A549 treated with RU486 at 1 μM for 4 hours (cell line): ENCODE results near the gene C1orf56. TPM values are rescaled to one million over a fixed set of nuclear protein-coding genes. Genes with fewer than 3 reads are reported as not detected.

Source experiments
- total RNA-seq: library from RNA; stranded (reverse); fragments of 200-300 nt; extraction: Qiagen RNA extraction; gene quantifications from 5 replicates; pipeline ENCODE4 v1.2.3, GENCODE V29; 2022; ENCODE audit warnings: low read depth

Gene C1orf56
- total RNA-seq = 4.7 to 8.8 TPM (median 7.3 TPM) in 5 replicates

GRCh38 chr1:151047591-151047924 is at the start of gene C1orf56:
TSS of gene C1orf56 (plus strand) at chr1:151047751. CDS start at chr1:151047848, 97 bp downstream.

GRCh38 chr1:151006327-151007052 is 41.1 kb upstream of the C1orf56 start, which contains the start of gene MINDY1:
TSS of gene MINDY1 (minus strand) at chr1:151006902. CDS start at chr1:151002617, 4,285 bp downstream.

GRCh38 chr1:151008244-151009205 is 39.0 kb upstream of the C1orf56 start, which contains the start of gene PRUNE1:
TSS of gene PRUNE1 (plus strand) at chr1:151008449. CDS start at chr1:151008633, 184 bp downstream.

GRCh38 chr1:151036356-151036755 is 11.2 kb upstream of the C1orf56 start, which contains the start of gene BNIPL:
TSS of gene BNIPL (plus strand) at chr1:151036586. CDS start at chr1:151036726, 140 bp downstream.

GRCh38 chr1:151059109-151060006 is 11.8 kb downstream of the C1orf56 start, which contains the start of gene CDC42SE1:
TSS of gene CDC42SE1 (minus strand) at chr1:151059622. CDS start at chr1:151055730, 3,892 bp downstream.

GRCh38 chr1:151060007-151060656 is 12.6 kb downstream of the C1orf56 start, which contains the start of gene MLLT11:
TSS of gene MLLT11 (plus strand) at chr1:151060397. CDS start at chr1:151067225, 6,828 bp downstream.

GRCh38 chr1:151070474-151071276 is 23.1 kb downstream of the C1orf56 start, which contains the start of gene GABPB2:
TSS of gene GABPB2 (plus strand) at chr1:151070761. CDS start at chr1:151088190, 17,429 bp downstream.

Other genes with a start within 250 kb of the C1orf56 start
- gene CTSK, start 239.5 kb upstream of the C1orf56 start, total RNA-seq = 1.3 to 2.3 TPM (median 1.5 TPM) in 5 replicates
- gene ARNT, start 171.2 kb upstream of the C1orf56 start, total RNA-seq = 10.7 to 12.2 TPM (median 12.0 TPM) in 5 replicates
- gene CTXND2, start 160.6 kb upstream of the C1orf56 start, total RNA-seq = not detected in 5 replicates
- gene SETDB1, start 121.4 kb upstream of the C1orf56 start, total RNA-seq = 22.7 to 28.1 TPM (median 23.0 TPM) in 5 replicates
- gene CERS2, start 72.9 kb upstream of the C1orf56 start, total RNA-seq = 240 to 250 TPM (median 247 TPM) in 5 replicates
- 0.54 to 1.3 TPM (median 0.70 TPM) in 5 replicates for gene ANXA9, start 65.5 kb upstream of the C1orf56 start, total RNA-seq
- 2.2 to 3.4 TPM (median 2.7 TPM) in 5 replicates for gene MINDY1, start 40.8 kb upstream of the C1orf56 start, total RNA-seq
- gene PRUNE1, start 39.3 kb upstream of the C1orf56 start, total RNA-seq = 11.4 to 16.9 TPM (median 14.9 TPM) in 5 replicates
- 0.06 to 0.20 TPM (median 0.13 TPM) in 4 of 5 replicates, not detected in the other for gene BNIPL, start 11.2 kb upstream of the C1orf56 start, total RNA-seq
- gene CDC42SE1, start 11.9 kb downstream of the C1orf56 start, total RNA-seq = 70.2 to 82.4 TPM (median 75.5 TPM) in 5 replicates
- 10.3 to 19.6 TPM (median 18.6 TPM) in 5 replicates for gene MLLT11, start 12.6 kb downstream of the C1orf56 start, total RNA-seq
- 3.3 to 3.8 TPM (median 3.4 TPM) in 5 replicates for gene GABPB2, start 23.0 kb downstream of the C1orf56 start, total RNA-seq
- gene SEMA6C, start 98.9 kb downstream of the C1orf56 start, total RNA-seq = 1.1 to 1.6 TPM (median 1.3 TPM) in 5 replicates
- not detected in 5 replicates for gene TNFAIP8L2, start 108.9 kb downstream of the C1orf56 start, total RNA-seq
- gene LYSMD1, start 118.2 kb downstream of the C1orf56 start, total RNA-seq = 5.7 to 9.4 TPM (median 6.1 TPM) in 5 replicates
- gene SCNM1, start 118.4 kb downstream of the C1orf56 start, total RNA-seq = 43.6 to 49.9 TPM (median 48.2 TPM) in 5 replicates
- gene TMOD4, start 128.2 kb downstream of the C1orf56 start, total RNA-seq = 0.29 TPM in 1 of 5 replicates, not detected in the others
- 44.9 to 58.1 TPM (median 45.6 TPM) in 5 replicates for gene VPS72, start 142.4 kb downstream of the C1orf56 start, total RNA-seq
- gene PIP5K1A, start 150.8 kb downstream of the C1orf56 start, total RNA-seq = 42.5 to 53.0 TPM (median 43.5 TPM) in 5 replicates
- gene PSMD4, start 207.0 kb downstream of the C1orf56 start, total RNA-seq = 161 to 222 TPM (median 192 TPM) in 5 replicates
- 11.8 to 15.4 TPM (median 14.3 TPM) in 5 replicates for gene ZNF687, start 234.5 kb downstream of the C1orf56 start, total RNA-seq